Panc1 (cell line): ENCODE data around the gene LRMDA. TPM values are rescaled to one million over a fixed set of nuclear protein-coding genes. Genes with fewer than 3 reads are reported as not detected.

Experiments used
- ATAC-seq: fragments of 200-7000 bp; cut with Tn5 transposase; 2 replicates; pipeline ENCODE4 v1.9.1; 2020; ENCODE audit warnings: mild to moderate bottlenecking, moderate library complexity
- BruUV-seq: library from RNA; stranded (reverse); fragments of 400-500 nt; replicated peaks from 2 replicates; lab custom pipeline; 2021; lab: Mats Ljungman, UMichigan
- CTCF ChIA-PET: fragments of 300-600 bp; sonication (Branson Sonifier 250); formaldehyde crosslinking; loops from one replicate; lab custom pipeline; 2022; ENCODE audit warnings: antibody characterized with exemption; lab: Charles Lee
- POLR2A ChIA-PET: fragments of 300-600 bp; sonication (Branson Sonifier 250); formaldehyde crosslinking; loops from one replicate; lab custom pipeline; 2022; ENCODE audit warnings: antibody characterized with exemption; lab: Charles Lee
- DNase-seq: peaks from one replicate; pipeline ENCODE4 v3.0.0-alpha.2; 2010; ENCODE audit warnings: low read depth, low spot score
- H3K27ac ChIP-seq: 2 replicates; pipeline ENCODE4 v1.5.1; 2011; ENCODE audit warnings: mild to moderate bottlenecking, low read length, inconsistent platforms
- H3K27me3 ChIP-seq: fragments of 200-500 bp; sonication (Bioruptor generic); 2 replicates; pipeline ENCODE4 v1.6.0; 2014; ENCODE audit warnings: low read length, inconsistent platforms; ENCODE audit not compliant: control insufficient read depth, insufficient read depth
- H3K36me3 ChIP-seq: fragments of 200-500 bp; sonication (Bioruptor generic); 2 replicates; pipeline ENCODE4 v1.5.1; 2014; ENCODE audit warnings: inconsistent platforms, mild to moderate bottlenecking, low read length, moderate library complexity; ENCODE audit not compliant: control insufficient read depth, insufficient read depth
- H3K4me1 ChIP-seq: 2 replicates; pipeline ENCODE4 v1.5.1; 2011; ENCODE audit warnings: inconsistent platforms, mild to moderate bottlenecking, low read length, moderate library complexity; ENCODE audit not compliant: control insufficient read depth, insufficient read depth
- H3K4me3 ChIP-seq, 2 experiments: 2 replicates each; pipeline ENCODE4 v1.5.1; 2011 to 2012; ENCODE audit warnings: low read depth in 2 of 2, low read length in 2 of 2, mild to moderate bottlenecking in 2 of 2, inconsistent platforms in 1 of 2, moderate library complexity in 1 of 2
- H3K9me3 ChIP-seq: fragments of 200-500 bp; sonication (Bioruptor generic); 2 replicates; pipeline ENCODE4 v1.5.1; 2014; ENCODE audit warnings: low read depth, mild to moderate bottlenecking, inconsistent platforms, low read length, moderate library complexity; ENCODE audit not compliant: control insufficient read depth, insufficient read depth
- CTCF ChIP-seq: fragments of 450-650 bp; IDR thresholded peaks from 2 replicates; pipeline ENCODE4 v1.5.1; 2017; ENCODE audit warnings: mild to moderate bottlenecking
- POLR2AphosphoS5 ChIP-seq: IDR thresholded peaks from 2 replicates; pipeline ENCODE4 v1.6.1; 2012; ENCODE audit warnings: mild to moderate bottlenecking, low read depth, low read length, moderate library complexity
- REST ChIP-seq, 2 experiments: IDR thresholded peaks; 2 replicates each; pipeline ENCODE4 v1.6.1; 2011 to 2012; ENCODE audit warnings: low read depth in 2 of 2, control low read depth in 1 of 2, low read length in 1 of 2, mild to moderate bottlenecking in 1 of 2, moderate library complexity in 1 of 2; ENCODE audit not compliant: insufficient read depth in 1 of 2
- SIN3A ChIP-seq: IDR thresholded peaks from 2 replicates; pipeline ENCODE4 v1.6.1; 2012; ENCODE audit warnings: low read depth, mild to moderate bottlenecking, low read length, moderate library complexity, borderline replicate concordance; ENCODE audit not compliant: insufficient read depth
- TCF7L2 ChIP-seq: IDR thresholded peaks from 2 replicates; pipeline ENCODE4 v1.6.1; 2011; ENCODE audit warnings: mild to moderate bottlenecking, low read depth, low read length, inconsistent platforms
- in situ Hi-C: cut with HindIII; loops from 2 replicates; pipeline ENCODE4 v1.10.0; 2016; ENCODE audit warnings: low sequenced_read_pairs, low pct_unique_long_range_greater_than_20kb
- intact Hi-C: fragments of 100-400 bp; cut with micrococcal nuclease; formaldehyde crosslinking; loops from one replicate; pipeline ENCODE4 v1.10.0; 2022; ENCODE audit not compliant: unreplicated experiment
- total RNA-seq: library from RNA; stranded (reverse); gene quantifications from one replicate; pipeline ENCODE4 v1.2.1, GENCODE V29; 2021; ENCODE audit not compliant: unreplicated experiment

LRMDA gene
- total RNA-seq, 1 experiment from 2014 or later = 1.2 TPM

- ChIA-PET CTCF (no interaction called here), POLR2A (no interaction called here)
- Histone ChIP-seq H3K27me3 (peaks cover 2% of the 10 kb centered on the region; the same call in 1 of the 2 replicates), H3K4me3 (no peak overlapping the region), H3K36me3 (no peaks in the 10 kb centered on the region), H3K9me3 (no peaks in the 10 kb centered on the region), H3K27ac (no peak overlapping the region), H3K4me1 (no peaks in the 10 kb centered on the region)
- in situ Hi-C loops (no loop called here), intact Hi-C loops (no loop called here)
- DNase-seq (no peak), ATAC-seq (no peak)
- TF ChIP-seq SIN3A (no peak), POLR2AphosphoS5 (no peak), CTCF (no peak), REST (IDR thresholded peaks at IDR 0.05; ENCODE audit: insufficient read depth in 1 of 2, low read depth in 2 of 2, low read length in 1 of 2) (no peak), TCF7L2 (no peak)
- no TSS peak for BruUV-seq
Measured at GRCh38 chr10:75448166-75448565, 16.7 kb downstream of the LRMDA start.

GRCh38 chr10:75449382-75450074 is 18.1 kb downstream of the LRMDA start:
- DNase-seq = no peak
- intact Hi-C loops (no loop called here), in situ Hi-C loops (no loop called here)
- CTCF ChIA-PET = no interaction called here
- Histone ChIP-seq H3K9me3 (no peaks in the 10 kb centered on the region), H3K36me3 (no peaks in the 10 kb centered on the region), H3K4me1 (no peaks in the 10 kb centered on the region), H3K27ac (no peak overlapping the region), H3K4me3 (no peak overlapping the region), H3K27me3 (peaks cover 6% of the 10 kb centered on the region; the same call in 1 of the 2 replicates)
- TF ChIP-seq TCF7L2 = no peak
- TF ChIP-seq CTCF = no peak
- no peak for TF ChIP-seq POLR2AphosphoS5
- no peak for TF ChIP-seq REST (IDR thresholded peaks at IDR 0.05; ENCODE audit: insufficient read depth in 1 of 2, low read depth in 2 of 2, low read length in 1 of 2)
- TF ChIP-seq SIN3A = no peak
- POLR2A ChIA-PET = interaction anchor here (0.5 kb wide), 1 partner anchor 25 kb away, joined by 3 read pairs; no protein-coding TSS in a partner anchor
- no peak for ATAC-seq
- no TSS peak for BruUV-seq
